OCI-M2 (cell line): Measurements from ENCODE around the gene HAPLN2.
"Not testable (repeated sequence)": the region's sequence is repeated elsewhere in the genome, so short reads cannot be mapped to it uniquely, and the experiment has no call there.

ENCODE experiments used
- DNase-seq: peaks from one replicate; lab custom pipeline; 2025; ENCODE audit not compliant: unreplicated experiment; lab: John Stamatoyannopoulos, UW

The HAPLN2 gene

DNA sequence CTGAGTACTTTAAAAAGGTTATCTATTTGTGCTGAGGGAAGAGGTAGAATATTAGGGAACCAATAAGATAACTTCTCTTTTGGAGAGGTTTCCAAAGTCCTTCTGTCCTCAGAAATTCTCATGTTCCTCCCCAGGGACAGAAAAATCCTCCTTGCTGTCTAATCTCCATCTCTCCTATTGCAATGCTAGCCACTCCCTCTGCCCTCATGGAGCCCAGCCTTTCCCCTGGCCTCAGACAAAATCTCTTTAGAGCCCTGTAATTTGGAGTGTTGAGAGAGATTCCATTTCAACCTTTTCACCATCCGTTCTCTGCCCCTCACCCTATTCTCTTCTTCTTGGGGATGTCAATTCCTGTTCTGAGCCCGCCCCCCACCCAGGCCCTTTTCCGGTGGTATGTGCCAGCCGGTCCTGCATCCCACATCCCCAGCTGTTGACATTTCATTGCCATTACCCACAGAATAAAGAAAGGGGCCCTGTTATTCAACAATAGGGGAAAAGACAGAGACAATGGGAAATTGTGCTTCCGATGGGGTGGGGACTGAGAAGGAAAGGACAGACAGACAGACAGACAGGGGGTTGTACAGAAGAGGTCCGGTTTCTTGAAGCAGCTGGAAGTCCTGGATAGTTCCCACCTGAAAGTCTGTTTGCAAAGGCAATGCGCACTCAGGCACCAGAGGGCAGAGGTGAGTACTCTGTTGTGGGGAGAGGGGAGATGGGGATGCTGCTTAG lies at the start of gene HAPLN2:
Gene HAPLN2, plus strand, starts transcription at position 563 of the 729 bp plus-strand sequence. CDS start 4,076 bp downstream, outside the sequence.
- DNase-seq, result no peak

DNA sequence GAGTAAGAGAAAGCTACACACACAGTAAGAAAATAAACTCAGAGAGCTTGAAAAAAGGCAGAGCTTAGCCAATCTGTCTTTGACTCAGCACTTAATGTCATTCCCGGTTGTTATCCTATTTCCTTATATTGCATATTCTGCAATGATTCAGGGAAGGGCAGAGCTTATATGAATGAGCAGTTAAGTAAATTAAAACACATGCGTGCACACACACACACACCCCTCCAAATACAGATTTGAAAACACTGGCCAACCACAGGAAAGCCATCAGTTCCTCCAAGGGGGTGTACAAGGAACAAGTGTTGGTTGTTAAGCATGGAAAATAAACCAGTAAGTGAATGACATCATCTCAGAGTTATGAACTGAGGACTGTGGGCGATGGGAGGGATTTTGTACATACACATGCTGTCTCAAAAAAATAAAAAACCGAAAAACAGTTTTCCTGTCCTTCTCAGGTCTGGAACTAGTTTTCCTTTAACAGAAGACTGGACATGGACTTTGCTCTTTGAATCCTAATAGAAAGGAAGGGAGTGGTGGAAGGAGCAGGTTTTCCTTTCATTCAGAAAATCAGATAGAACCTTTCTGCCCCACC lies 47.9 kb upstream of the HAPLN2 start:
- DNase-seq, result no peak

DNA sequence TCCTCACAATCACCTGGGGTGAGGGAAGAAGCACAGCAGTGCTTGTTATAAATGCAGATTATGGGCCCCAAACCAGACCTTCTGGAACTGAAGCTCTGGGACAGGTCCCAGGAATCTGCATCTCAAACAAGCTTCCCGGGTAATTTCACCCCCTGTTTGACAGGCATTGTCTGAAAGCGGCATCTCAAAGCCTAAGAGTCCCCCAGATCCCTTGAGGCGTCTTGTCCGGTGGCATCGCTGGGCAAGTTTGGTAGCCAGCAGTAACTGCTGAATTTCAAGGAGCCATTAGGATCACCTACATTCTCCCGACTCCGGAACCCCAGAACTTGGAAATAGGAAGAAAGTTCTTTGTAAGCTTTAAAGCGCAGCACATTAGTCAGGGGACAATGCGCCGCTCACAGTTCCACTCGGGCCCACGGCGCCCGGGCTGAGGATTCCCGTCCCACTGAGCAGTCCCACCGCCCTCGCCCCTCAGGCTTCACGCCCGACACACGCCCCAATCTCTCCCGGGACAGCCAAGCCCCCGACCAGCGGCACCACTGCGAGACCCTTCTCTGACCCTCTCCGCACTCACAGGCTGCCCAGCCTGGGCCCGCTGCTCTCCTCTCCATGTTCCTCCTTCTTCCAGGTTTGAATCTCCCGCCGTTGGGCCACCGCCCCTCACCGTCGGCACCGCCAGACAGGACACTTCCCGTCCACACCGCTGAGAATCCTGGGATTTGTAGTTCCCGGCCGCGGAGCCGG lies 47.1 kb upstream of the HAPLN2 start, which contains the start of gene IQGAP3:
Gene IQGAP3, minus strand, starts transcription at position 647 of the 744 bp plus-strand sequence. Its CDS starts 36 bp downstream, at position 611.
- peak; percentile 21 for DNase-seq

DNA sequence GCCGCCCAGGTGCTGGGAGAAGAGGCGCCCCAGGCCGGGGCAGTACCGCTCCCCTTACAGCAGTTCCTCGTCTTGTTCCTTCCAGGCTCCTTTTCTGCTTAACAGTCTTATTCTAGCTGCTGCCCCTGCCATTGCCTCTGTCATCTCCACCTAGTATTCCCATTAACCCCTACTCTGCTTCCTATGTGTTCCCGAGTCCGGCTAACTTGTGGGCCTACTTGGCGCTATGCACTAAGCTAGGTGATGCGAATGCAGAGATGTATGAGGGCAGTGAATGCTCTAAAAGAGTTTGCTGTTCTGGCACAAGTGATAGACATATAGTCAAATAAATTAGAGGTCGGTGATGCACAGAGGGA lies 46.6 kb upstream of the HAPLN2 start:
- no peak for DNase-seq

- no peak for DNase-seq
Observed at GRCh38 chr1:156574039-156574633, 45.1 kb upstream of the HAPLN2 start.

DNA sequence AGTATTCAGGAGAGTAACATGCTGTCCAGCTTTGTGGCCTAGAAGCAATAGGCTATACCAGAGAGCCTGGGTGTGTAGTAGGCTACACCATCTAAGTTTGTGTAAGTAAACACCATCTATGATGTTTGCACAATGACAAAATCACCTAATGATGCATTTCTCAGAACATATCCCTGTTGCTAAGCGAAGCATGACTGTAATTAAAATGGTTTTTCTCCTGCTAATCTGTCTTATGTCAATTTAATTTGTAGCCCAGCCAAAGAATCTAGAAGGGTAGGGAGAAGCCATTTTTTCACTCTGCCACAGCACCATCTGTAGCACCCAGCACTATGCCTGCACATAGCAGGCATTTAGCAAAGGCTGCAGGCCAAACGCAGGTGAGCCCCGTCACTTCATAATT lies 41.7 kb upstream of the HAPLN2 start:
- DNase-seq, result no peak

DNA sequence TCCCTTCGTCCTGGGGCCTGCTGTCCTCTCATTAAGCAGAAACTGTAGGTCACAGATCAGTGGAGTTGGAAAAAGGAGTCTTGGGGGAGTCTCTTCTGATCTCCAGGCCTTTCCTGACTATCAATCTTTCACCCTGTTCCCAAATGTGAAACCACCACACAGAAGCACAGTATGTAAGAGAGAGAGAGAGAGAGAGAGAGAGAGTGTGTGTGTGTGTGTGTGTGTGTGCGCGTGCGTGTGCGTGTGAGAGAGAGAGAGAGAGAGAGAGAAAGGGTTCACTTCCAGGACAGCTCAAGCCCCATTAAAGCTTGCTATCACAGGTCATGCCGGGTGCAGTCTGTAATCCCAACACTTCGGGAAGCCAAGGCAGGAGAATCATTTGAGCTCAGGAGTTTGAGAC lies 41.2 kb upstream of the HAPLN2 start:
- DNase-seq, result no peak

DNA sequence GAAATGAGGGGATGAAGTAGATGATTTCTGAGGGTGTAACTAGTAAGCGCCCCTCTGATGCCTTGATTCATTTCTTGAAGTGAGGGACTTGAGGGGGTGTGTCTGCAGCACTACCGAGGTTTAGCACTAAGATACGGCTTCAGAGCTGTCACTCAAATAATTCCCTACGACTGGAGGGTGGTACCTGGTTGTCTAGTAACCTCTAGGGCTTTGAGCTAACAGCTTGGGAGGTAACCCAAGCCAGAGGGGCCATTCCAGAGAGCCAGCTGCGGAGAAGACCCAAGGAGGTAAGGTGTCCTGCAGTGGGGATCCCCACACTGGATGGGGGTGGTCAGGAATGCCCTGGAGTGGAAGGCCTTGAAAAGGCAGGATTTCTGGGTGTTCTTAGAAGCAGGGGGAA lies 39.7 kb upstream of the HAPLN2 start, which contains the start of gene TTC24:
Gene TTC24, plus strand, starts transcription at position 252 of the 400 bp plus-strand sequence. CDS start 1,642 bp downstream, outside the sequence.
- no peak for DNase-seq

- no peak for DNase-seq
Observed at GRCh38 chr1:156581661-156582387, 37.4 kb upstream of the HAPLN2 start.

GRCh38 chr1:156582388-156583017 lies 36.7 kb upstream of the HAPLN2 start:
- no peak for DNase-seq

DNA sequence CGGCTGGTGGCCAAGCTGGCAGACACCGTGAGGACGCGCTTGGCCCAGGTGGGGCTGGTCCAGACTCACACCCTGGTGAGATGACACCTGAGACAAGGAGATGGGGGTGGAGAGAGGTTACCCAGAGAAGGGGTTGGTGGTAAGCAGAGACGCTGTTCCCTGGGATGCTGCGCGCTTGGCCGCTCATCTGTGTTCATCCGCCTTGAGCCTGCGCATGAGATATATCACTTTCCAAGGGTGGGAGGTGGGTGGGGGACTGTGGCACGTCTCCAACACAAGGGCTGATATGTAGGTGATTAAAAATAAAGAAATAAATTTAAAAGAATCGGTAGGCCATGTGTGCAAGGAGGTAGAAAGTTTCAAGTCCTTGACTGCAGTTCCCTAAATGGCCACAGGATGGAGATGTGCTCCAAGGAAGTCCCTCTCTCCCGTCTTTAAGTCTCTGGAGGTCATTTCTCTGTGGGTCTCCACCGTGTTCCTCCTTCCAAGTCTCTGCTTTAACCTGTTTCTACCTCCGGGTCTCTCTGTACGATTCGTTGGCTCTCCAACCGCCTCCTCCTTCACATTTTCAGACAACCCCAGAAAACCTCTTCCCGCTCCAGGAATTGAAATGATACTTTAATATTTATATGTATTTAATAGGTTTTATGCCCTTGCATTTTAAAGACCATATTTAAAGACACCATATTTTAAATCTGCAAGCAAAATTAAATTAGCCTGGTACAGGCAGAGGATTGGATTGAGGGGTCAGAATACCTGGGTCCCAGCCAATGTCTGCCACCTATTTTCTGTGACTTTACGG lies 35.2 kb upstream of the HAPLN2 start:
- DNase-seq, result no peak

- DNase-seq, result no peak
Observed at GRCh38 chr1:156584813-156585212, 34.4 kb upstream of the HAPLN2 start.

DNA sequence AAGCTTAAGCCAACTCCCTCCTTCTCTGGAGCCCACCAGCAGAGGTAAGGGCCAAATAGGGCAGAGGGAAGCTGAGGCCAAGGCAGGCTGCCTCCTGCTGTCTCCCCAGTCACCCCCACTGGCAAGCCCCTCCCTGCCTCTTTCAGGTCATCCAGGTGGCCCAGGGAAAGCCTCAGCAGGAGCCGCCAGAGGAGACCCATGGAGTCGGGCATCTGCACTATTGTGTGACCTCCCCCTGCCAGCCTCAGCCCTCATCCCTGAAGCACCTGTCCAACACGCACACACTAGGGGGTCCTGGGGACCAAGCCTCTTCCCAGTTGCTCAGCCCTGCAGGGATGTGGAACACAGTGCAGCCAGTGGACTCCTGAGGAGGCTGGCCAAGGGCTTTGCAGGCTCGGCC lies 32.9 kb upstream of the HAPLN2 start:
- DNase-seq, result no peak

- no peak for DNase-seq
Observed at GRCh38 chr1:156586892-156587477, 32.2 kb upstream of the HAPLN2 start.

DNA sequence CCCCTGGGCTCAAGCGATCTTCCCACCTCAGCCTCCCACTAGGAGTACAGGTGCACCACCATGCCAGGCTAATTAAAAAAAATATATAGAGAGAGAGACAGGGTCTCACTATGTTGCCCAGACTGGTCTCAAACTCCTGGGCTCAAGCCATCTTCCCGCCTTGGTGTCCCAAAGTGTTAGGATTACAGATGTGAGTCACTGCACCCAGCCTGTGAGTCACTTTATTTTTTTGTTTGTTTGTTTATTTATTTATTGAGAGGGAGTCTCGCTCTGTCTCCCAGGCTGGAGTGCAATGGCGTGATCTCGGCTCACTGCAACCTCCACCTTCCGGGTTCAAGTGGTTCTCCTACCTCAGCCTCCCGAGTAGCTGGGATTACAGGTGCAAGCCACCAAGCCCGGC lies 31.3 kb upstream of the HAPLN2 start:
- DNase-seq, result not testable (repeated sequence)

DNA sequence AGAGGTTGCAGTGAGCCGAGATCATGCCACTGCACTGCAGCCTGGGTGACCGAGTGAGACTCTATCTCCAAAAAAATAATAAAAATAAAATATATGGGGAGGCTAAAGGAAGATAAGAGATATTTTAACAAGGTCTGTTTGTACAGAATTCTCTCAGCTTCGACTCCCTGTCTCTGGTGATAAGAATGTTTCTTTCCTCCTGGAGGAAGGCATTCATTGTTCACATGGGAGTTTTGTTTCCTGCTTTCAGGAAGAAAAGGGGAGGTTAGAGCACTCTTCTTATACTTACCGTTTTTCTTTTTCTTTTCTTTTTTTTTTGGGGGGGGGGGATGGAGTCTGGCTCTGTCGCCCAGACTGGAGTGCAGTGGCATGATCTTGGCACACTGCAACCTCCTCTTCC lies 29.7 kb upstream of the HAPLN2 start:
- DNase-seq, result no peak

GRCh38 chr1:156590326-156591180 lies 28.7 kb upstream of the HAPLN2 start:
- no peak for DNase-seq

DNA sequence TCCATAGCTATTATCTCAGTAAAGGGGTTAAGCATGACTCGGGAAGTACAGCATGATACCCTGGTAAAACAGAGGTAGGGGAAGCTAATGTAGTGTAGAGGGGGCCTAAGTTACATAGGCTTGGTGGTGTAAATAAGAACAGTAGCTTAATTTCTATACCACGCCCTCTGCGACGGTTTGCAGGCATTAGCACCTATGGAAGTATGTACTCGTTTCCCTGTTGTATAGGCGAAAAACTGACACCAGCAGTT lies 28.1 kb upstream of the HAPLN2 start:
- DNase-seq, result no peak
